HepG2 (cell line): ENCODE data around the gene ZNF771. TPM values are rescaled to one million over a fixed set of nuclear protein-coding genes. Genes with fewer than 3 reads are reported as not detected.

Experiments used
- HNF4A ChIP-seq: sonication (generic); formaldehyde crosslinking; IDR thresholded peaks from 2 replicates; pipeline ENCODE4 v1.4.0; 2020; ENCODE audit warnings: missing genetic modification reagents
- HNRNPK ChIP-seq: fragments of 200-400 bp; formaldehyde crosslinking; IDR thresholded peaks from 2 replicates; pipeline ENCODE4 v1.6.1; 2018; ENCODE audit warnings: low read length, low read depth, moderate library complexity, mild to moderate bottlenecking; ENCODE audit not compliant: poor library complexity, severe bottlenecking
- KDM2A ChIP-seq: sonication (generic); formaldehyde crosslinking; IDR thresholded peaks from 2 replicates; pipeline ENCODE4 v1.4.0; 2020; ENCODE audit warnings: low read depth, missing genetic modification reagents, borderline replicate concordance
- LCORL ChIP-seq, 2 experiments: fragments of 450-650 bp in 1 of 2; sonication (generic) in 1 of 2; formaldehyde crosslinking in 1 of 2; IDR thresholded peaks; 2 replicates each; pipeline versions ENCODE4 v1.5.0 to v1.6.1; 2017 to 2020; ENCODE audit warnings: antibody characterized with exemption in 1 of 2, missing genetic modification reagents in 1 of 2
- NCOA1 ChIP-seq: sonication (generic); formaldehyde crosslinking; IDR thresholded peaks from 2 replicates; pipeline ENCODE4 v1.9.0; 2021; ENCODE audit warnings: missing genetic modification reagents
- NR2F6 ChIP-seq, 2 experiments: IDR thresholded peaks; 2 replicates each; pipeline ENCODE4 v1.6.1; 2016; ENCODE audit warnings: antibody characterized with exemption in 1 of 2, mild to moderate bottlenecking in 1 of 2
- SAP130 ChIP-seq: IDR thresholded peaks from 2 replicates; pipeline ENCODE4 v1.6.1; 2016; ENCODE audit warnings: low read depth
- SIX1 ChIP-seq: sonication (generic); formaldehyde crosslinking; IDR thresholded peaks from 2 replicates; pipeline ENCODE4 v1.4.0; 2020; ENCODE audit warnings: missing genetic modification reagents, borderline replicate concordance
- ZNF775 ChIP-seq: sonication (generic); formaldehyde crosslinking; IDR thresholded peaks from 2 replicates; pipeline ENCODE4 v1.4.0; 2020; ENCODE audit warnings: missing genetic modification reagents, mild to moderate bottlenecking, moderate library complexity, borderline replicate concordance
- polyA plus RNA-seq, 8 experiments: library from polyadenylated mRNA; depleted of rRNA in 3 of 8; stranded (reverse) in 7 of 8; unstranded in 1 of 8; fragments of >200 nt; fragmentation: Illumina TruSeq in 4 of 8; extraction: Trizol in 4 of 8; gene quantifications; 2 replicates each; pipeline versions ENCODE4 v1.2.1 to v1.2.3, GENCODE V29; 2011 to 2016; ENCODE audit warnings: low read depth in 4 of 8, missing spikeins in 1 of 8, mixed read lengths in 1 of 8; ENCODE audit not compliant: insufficient read depth in 1 of 8
- total RNA-seq, 5 experiments: library from RNA; depleted of rRNA; stranded (reverse); fragments of >200 nt; fragmentation: Illumina TruSeq; extraction: Trizol; gene quantifications; 2 replicates each; pipeline ENCODE4 v1.2.3, GENCODE V29; 2016; ENCODE audit warnings: low read depth in 1 of 5
- TF ChIP-seq, protein P1 (sequence below): sonication (generic); formaldehyde crosslinking; IDR thresholded peaks from 2 replicates; pipeline ENCODE4 v1.4.0; 2020; ENCODE audit warnings: missing genetic modification reagents
- TF ChIP-seq, protein P2 (sequence below): sonication (generic); formaldehyde crosslinking; IDR thresholded peaks from 2 replicates; pipeline ENCODE4 v1.4.0; 2020; ENCODE audit warnings: missing genetic modification reagents

Gene ZNF771
- total and polyA plus RNA-seq, 2 of the 13 experiments (the other 11 are each of a cell fraction or from before 2014, with no cell fraction given) = 5.0 to 11.8 TPM

DNA sequence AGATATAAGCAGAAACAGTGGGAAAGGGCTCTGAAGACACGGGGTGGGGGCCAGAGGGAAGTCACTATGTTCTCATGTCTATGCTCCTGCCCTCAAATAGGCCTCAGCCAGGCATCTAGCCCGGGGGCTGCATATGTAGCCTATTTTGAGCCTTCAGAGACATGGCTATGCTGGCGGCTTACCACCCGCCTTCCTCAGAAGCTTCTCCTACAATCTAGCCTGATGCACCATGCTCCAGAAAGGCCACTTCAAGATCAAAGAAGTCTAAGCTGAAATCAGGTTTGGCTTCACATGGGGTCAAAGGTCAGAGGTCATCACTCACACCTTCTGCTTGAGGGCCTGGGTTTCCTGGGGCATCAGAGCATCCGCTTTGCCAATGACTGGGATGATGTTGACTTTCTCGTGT lies 26.6 kb upstream of the ZNF771 start (continued):
- TF ChIP-seq, protein P1, sequence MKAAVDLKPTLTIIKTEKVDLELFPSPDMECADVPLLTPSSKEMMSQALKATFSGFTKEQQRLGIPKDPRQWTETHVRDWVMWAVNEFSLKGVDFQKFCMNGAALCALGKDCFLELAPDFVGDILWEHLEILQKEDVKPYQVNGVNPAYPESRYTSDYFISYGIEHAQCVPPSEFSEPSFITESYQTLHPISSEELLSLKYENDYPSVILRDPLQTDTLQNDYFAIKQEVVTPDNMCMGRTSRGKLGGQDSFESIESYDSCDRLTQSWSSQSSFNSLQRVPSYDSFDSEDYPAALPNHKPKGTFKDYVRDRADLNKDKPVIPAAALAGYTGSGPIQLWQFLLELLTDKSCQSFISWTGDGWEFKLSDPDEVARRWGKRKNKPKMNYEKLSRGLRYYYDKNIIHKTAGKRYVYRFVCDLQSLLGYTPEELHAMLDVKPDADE (CRISPR knock-in tag) = no peak
- TF ChIP-seq HNF4A (CRISPR knock-in tag) = no peak
- no peak for TF ChIP-seq ZNF775 (CRISPR knock-in tag)
- TF ChIP-seq SAP130 (CRISPR knock-in tag) = 0 out of 2 replicates have a peak, but pooled peaks have one; percentile 5
- no peak for TF ChIP-seq HNRNPK
- TF ChIP-seq NR2F6 (IDR thresholded peaks at IDR 0.05) = no peak; the same call in 1 of the 2 replicates
- TF ChIP-seq NR2F6 (CRISPR knock-in tag; IDR thresholded peaks at IDR 0.05) = peak; percentile 67; the same call in 1 of the 2 replicates
- TF ChIP-seq, protein P2, sequence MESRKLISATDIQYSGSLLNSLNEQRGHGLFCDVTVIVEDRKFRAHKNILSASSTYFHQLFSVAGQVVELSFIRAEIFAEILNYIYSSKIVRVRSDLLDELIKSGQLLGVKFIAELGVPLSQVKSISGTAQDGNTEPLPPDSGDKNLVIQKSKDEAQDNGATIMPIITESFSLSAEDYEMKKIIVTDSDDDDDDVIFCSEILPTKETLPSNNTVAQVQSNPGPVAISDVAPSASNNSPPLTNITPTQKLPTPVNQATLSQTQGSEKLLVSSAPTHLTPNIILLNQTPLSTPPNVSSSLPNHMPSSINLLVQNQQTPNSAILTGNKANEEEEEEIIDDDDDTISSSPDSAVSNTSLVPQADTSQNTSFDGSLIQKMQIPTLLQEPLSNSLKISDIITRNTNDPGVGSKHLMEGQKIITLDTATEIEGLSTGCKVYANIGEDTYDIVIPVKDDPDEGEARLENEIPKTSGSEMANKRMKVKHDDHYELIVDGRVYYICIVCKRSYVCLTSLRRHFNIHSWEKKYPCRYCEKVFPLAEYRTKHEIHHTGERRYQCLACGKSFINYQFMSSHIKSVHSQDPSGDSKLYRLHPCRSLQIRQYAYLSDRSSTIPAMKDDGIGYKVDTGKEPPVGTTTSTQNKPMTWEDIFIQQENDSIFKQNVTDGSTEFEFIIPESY (CRISPR knock-in tag) = peak; percentile 40; the same call in 1 of the 2 replicates
- peak; percentile 27; the same call in 1 of the 2 replicates for TF ChIP-seq KDM2A (CRISPR knock-in tag)
- no peak for TF ChIP-seq SIX1 (CRISPR knock-in tag)
- TF ChIP-seq NCOA1 = 0 out of 2 replicates have a peak, but pooled peaks have one; percentile 53
- no peak for TF ChIP-seq LCORL (IDR thresholded peaks at IDR 0.05)
- 0 out of 2 replicates have a peak, but pooled peaks have one; percentile 22 for TF ChIP-seq LCORL (CRISPR knock-in tag; IDR thresholded peaks at IDR 0.05)
- TF ChIP-seq, all 625 proteins: peak for 10
